Ishikawa (cell line): ENCODE data around the gene IGF1R.

ENCODE experiments used
- CEBPB ChIP-seq: IDR thresholded peaks from 2 replicates; pipeline ENCODE4 v1.6.1; 2012
- CREB1 ChIP-seq: IDR thresholded peaks from 2 replicates; pipeline ENCODE4 v1.6.1; 2012; ENCODE audit warnings: low read depth
- EGR1 ChIP-seq: IDR thresholded peaks from 2 replicates; pipeline ENCODE4 v1.6.1; 2012
- EP300 ChIP-seq: IDR thresholded peaks from 2 replicates; pipeline ENCODE4 v1.6.1; 2012; ENCODE audit warnings: borderline replicate concordance
- FOXM1 ChIP-seq: IDR thresholded peaks from 2 replicates; pipeline ENCODE4 v1.6.1; 2012; ENCODE audit warnings: low read depth, borderline replicate concordance
- MAX ChIP-seq: IDR thresholded peaks from 2 replicates; pipeline ENCODE4 v1.6.1; 2012
- NFIC ChIP-seq: IDR thresholded peaks from 2 replicates; pipeline ENCODE4 v1.6.1; 2012
- RAD21 ChIP-seq: IDR thresholded peaks from 2 replicates; pipeline ENCODE4 v1.6.1; 2012; ENCODE audit warnings: low read depth
- REST ChIP-seq: IDR thresholded peaks from 2 replicates; pipeline ENCODE4 v1.6.1; 2012; ENCODE audit warnings: low read depth, mild to moderate bottlenecking
- TAF1 ChIP-seq: IDR thresholded peaks from 2 replicates; pipeline ENCODE4 v1.6.1; 2012; ENCODE audit warnings: low read depth, mild to moderate bottlenecking
- TCF12 ChIP-seq: IDR thresholded peaks from 2 replicates; pipeline ENCODE4 v1.6.1; 2012; ENCODE audit warnings: low read depth
- TEAD4 ChIP-seq: IDR thresholded peaks from 2 replicates; pipeline ENCODE4 v1.6.1; 2012
- USF1 ChIP-seq: IDR thresholded peaks from 2 replicates; pipeline ENCODE4 v1.6.1; 2012
- YY1 ChIP-seq: IDR thresholded peaks from 2 replicates; pipeline ENCODE4 v1.6.1; 2012; ENCODE audit warnings: low read depth
- ZBTB7A ChIP-seq: IDR thresholded peaks from 2 replicates; pipeline ENCODE4 v1.6.1; 2012; ENCODE audit warnings: low read depth

The IGF1R gene

GRCh38 chr15:98617328-98617980, 30.9 kb upstream of the IGF1R start:
- TF ChIP-seq TEAD4 (no peak), REST (no peak), RAD21 (no peak), FOXM1 (no peak), NFIC (no peak), EP300 (no peak), EGR1 (no peak), USF1 (no peak), CEBPB (no peak), CREB1 (no peak), MAX (no peak), TAF1 (no peak), YY1 (no peak), ZBTB7A (no peak), TCF12 (no peak)

GRCh38 chr15:98620020-98620419, 28.3 kb upstream of the IGF1R start:
- TF ChIP-seq TEAD4 (no peak), USF1 (no peak), FOXM1 (no peak), MAX (no peak), EGR1 (no peak), CREB1 (no peak), REST (no peak), CEBPB (no peak), RAD21 (no peak), TCF12 (no peak), ZBTB7A (no peak), TAF1 (no peak), NFIC (no peak), EP300 (no peak), YY1 (no peak)

- TF ChIP-seq MAX (no peak), TEAD4 (no peak), EGR1 (no peak), TAF1 (no peak), TCF12 (no peak), EP300 (no peak), REST (no peak), CEBPB (no peak), USF1 (no peak), FOXM1 (no peak)
Observed at GRCh38 chr15:98621021-98621420, 27.3 kb upstream of the IGF1R start.

GRCh38 chr15:98625614-98626013, 22.7 kb upstream of the IGF1R start:
- TF ChIP-seq EGR1 (no peak), TEAD4 (no peak), YY1 (no peak), USF1 (no peak), EP300 (no peak), MAX (no peak), CREB1 (no peak), ZBTB7A (no peak), REST (no peak), CEBPB (no peak), NFIC (no peak), TCF12 (no peak), RAD21 (no peak), TAF1 (no peak), FOXM1 (no peak)
